GM21737 (cell line): ENCODE results near the gene NOS3.
A peak's percentile ranks its signal among the peaks of the same experiment; 100 is the strongest.

Source experiments
- ATAC-seq: cut with Tn5 transposase; IDR thresholded peaks from one replicate; pipeline ENCODE4 v1.9.1; 2021; ENCODE audit warnings: mild to moderate bottlenecking, moderate library complexity; ENCODE audit not compliant: unreplicated experiment

NOS3 gene

DNA sequence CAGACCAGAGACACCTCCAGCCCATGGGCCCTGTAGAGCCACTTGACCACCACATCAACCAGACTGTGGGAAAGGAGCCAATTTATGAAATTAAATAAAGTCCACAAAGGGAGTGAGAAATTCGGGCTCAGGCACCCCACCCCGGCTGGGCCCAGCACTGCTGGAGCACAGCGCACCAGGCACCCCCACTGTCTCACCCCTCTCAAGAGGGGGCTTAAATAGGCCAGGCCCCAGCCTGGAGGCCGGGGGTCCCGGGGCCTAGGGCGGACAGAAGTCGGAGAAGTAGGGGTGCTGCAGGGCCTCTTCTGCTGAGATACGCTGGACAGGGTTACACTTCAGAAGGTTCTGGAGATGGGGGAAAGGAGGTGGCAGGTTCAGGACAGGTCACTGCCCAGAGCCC is 62.9 kb downstream of the NOS3 start:
- no peak for ATAC-seq

DNA sequence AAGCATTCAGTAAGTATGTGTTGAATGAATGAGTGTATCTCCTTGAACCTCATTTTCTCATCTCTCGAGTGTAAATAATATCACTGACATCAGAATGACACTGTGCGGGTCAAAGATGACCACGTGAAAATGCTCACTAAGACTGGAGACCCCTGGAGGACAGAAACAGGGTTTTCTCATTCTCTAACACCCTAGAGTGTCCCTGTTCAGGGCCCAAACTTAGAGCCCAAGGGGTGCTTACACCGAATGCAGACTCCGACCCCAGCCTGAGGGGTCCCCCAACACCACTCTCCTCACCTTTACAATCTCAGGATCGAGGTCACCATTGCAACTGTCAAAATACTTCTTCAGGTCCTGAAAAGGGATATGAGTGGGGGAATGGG is 65.5 kb downstream of the NOS3 start:
- no peak for ATAC-seq

DNA sequence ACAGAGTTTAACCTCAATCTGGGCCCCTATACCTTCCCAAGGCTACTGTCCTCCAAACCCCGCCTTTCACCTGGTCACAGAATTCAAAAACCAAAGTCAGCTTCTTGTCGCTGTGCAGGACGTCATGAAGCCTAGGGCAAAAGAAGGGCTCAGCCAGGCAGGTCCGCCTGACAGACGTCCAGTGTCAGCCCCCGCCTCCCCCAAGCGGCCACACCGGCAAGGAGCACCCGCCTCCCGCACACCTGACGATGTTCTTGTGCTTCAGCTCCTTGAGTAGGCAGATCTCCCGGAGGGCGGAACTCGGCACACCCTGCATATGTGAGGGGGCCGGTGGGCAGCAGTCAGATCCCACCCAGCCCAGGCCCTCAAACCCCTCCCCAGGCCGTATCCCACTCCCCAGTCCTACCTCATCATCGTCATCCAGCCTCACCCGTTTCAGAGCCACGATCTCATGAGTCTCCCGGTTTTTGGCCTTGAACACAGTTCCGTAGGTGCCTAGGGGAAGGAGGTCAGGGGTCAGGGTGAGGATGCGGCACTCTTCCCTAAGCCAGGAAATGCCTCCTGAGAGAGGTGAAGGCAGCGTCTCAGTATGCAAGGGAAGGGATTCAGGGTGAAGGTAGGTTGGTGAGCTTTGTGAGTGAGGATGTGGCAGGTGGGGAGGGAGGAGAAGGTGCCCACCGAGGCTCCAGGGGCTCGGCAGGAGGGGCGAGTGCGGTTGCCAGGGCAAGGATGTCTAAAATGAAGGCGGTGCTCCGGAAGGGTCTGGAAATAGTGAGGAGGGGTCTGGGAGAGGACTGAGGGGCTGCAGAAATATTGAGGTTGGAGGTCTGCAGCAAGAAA is 66.1 kb downstream of the NOS3 start:
- no peak for ATAC-seq

DNA sequence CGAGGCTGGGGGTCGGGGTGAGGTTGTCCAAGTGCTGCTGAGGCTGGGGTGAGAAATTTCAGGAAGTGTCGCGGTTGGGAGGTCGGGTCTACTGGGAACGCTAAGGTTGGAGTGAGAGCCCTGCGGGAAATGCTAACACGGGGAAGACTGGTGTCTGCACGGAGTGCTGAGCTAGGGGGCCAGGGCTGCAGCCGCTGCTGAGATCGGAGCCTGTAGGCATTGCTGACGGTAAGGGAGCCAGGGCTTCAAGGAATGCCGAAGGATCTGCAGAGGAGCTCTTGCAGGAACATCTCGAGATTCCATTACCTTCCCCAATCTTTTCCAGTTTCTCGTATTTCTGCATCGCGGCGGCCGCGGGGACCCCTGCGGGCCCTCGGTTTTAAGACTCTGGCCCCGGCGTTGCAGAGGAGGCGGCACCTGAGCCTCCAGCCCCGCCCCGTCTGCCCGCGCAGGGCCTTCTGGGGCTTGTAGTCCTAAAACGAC is 66.7 kb downstream of the NOS3 start, which contains the start of gene CDK5:
CDK5 (minus strand) TSS at position 392 of the 483 bp plus-strand sequence; CDS start at position 343, 49 bp downstream.
- no peak for ATAC-seq

DNA sequence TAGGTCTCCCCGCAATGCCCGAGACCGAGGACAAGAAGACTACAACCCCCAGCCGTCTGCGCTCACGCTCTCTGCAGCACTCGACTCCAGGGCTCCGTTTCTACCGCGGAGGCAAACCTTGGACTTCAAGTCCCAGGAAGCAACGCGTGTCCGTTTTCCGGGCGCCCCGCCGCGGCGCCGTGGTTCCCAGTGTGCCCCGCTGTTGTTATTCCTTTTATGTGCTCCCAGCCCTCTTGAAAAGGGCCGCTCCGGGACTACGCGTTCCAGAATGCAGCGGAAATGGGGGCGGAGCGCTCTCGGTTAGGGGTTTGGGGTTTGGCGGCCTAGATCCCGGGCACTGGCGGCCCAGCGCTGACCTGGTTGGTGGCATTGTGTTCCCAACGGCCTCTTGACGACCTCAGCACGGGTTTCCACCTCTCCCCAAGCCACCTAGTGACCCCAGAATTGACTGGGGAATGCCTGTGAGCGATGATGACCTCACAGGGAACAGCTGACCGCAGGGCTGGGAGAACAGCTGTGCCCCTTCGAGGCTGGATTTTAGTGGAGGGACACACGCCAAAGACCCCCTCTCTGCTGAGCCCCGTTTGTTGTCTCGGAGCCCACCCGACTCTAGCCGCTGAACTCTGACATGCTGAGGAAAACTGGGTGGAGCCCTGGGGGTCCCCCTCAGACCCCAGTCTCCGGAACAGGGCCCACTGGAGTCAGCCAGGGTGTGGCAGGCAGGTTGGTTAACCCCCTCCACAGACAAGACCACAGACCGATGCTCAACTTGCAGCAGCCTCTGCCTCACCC is 67.4 kb downstream of the NOS3 start:
- ATAC-seq: peak; percentile 81

DNA sequence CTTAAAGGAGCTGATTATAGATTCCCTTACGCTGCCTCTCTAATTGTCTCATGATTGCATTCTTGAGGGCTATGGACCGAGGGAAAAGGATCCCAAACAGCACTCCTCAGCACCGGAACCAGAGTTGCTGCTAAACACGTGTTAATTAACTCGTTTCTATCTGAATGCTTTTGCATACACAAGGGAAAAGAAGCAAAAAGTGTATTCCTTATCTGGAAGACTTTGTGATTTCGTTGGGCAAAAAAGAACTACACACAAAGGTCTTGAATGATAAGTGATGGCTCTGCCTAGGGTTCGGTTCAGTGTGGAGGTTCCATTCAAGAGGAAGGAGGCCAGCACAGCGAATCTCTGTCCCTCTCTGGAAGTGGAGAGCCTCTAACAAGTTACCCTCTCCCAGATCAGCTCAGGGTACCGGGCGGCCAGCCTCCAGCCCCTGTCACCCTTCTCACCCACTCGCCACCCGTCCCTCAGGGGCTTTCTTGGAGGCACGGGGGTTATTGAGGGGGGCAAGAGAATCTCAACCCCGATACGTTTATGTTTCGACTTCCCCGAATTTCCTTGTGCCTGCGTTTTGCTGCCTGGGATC is 68.1 kb downstream of the NOS3 start:
- no peak for ATAC-seq

DNA sequence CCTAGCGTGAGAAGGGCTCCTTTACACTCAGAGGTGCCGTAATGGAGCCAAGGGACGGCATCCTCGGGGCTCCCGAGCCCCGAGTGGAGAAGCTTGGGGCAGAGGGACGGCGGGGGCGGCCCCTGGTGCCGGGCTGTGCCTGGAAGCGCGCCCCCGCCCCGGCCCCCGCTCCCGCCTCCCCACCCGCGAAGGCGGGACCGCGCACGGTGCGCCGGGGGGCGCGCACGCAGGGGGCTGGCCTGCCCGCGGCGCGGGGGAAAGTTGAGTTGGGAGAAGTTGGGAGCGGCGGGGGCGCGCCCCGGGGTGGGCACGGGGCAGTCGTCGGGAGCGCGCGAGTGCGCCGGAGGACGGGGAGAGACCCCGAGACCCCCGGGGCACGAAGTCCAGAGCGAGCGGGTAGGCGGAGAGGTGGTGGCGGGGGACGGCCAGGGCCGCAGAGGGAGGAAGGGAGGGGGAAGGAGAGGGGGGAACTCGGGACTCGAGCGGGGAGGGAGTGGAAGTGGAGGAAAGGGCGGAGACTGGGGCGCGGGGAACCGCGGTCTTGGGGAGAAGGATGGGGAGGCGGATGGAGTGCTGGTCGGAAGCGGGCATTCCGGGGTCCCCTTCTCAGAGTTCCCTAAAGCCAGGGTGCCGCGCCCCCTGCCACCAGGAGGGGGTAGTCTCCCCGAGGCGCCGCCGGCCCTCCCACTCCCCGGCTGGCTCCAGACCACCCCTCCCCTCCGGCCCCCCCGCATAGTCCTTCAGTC is 68.7 kb downstream of the NOS3 start, which contains the start of gene SLC4A2:
SLC4A2 (plus strand) TSS at position 223 of the 746 bp plus-strand sequence. CDS start 2,399 bp downstream, outside the sequence.
- peak; percentile 37 for ATAC-seq

DNA sequence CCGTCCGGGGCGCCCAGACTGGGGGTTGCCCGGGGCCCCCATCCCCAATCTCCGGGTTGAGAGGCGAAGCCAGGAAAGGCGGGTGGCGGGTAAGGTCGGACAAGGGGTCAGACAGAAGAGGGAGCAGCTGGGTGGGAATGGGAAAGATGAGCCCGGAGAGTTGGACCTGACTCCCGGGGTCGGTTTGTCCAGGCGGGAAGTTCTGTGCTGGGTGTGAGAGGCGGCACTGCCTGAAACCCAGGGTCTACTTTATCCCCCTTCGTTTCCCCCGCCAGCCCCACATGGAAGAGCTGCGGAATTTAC is 69.2 kb downstream of the NOS3 start:
- ATAC-seq: no peak

DNA sequence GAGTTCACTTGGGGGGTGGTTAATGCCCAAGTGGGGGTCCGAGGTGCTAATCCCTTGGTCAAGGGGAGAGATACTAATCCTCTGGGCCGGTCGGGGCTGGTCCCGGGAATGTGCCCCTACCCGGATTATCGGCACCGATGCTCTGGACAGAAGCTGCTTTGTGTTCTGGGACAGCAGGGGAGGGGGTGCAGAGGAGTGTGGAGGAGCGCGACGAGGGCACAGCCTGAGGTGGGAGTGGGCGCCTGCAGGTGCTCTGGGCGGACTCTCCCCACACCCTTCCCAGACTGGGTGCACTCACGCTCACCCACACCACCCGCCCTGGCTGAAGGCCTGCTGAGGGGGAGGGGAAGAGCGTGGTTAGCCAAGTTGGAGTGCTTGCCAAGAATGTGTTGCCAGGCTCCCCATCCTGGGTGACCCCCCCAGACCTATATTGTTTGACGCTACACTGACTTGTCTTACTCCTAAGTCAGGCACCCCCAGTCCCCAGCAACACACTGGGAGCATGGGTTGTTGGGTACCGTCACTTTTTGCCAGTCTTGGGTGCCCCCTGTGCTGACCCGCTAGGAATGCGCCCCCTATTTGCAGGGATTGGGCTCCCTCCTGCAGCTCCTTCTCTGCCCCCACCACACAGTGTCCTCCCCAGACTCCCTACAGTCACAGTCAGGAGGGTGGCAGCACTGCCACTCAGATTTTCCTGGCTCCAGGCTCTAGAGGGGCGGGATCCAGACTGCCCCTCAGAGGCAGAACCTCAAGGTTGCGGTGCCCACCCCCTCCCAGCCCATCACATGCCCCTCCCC is 69.8 kb downstream of the NOS3 start:
- no peak for ATAC-seq

DNA sequence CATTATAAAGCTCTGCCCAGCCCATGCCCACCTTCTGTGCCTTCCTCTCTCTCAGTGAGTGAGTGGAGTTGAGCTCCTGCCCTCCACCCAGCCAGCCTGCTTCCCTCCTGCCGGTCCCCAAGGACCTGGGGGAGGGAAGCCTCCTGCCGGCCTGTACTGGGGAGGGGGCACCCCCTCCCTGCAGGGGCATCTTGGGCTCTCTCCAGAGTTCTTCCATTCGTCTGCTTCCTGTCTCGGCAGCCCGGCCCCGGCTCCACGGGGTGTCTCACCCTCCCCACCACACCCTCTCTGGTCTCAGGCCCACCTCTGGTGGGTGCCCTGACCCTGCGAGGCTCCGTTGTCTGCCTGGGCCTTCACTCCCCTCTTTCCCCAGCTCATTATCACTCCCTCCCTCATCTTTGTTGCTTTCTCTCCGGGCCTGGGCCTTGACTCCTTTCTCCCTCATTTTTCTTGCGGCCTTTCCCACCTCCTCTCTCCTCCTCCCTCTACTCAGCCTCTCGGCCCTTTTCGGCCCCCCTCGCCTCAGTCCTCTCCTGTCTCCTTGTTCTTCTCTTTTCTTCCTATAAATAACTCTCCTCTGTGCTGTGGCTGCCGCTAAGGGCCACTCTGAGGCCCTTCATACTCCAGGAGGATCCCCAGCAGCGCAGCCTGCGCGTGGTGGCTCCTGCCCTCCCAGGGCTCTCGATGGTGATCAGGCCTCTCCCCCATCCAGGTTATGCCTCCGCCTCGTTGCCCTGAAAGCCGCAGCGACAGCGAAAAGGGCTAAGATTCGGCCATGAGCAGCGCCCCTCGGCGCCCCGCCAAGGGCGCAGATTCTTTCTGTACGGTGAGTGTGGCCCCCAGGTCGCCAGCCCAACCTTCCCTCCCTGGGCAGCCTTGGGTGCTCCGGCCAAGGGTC is 70.6 kb downstream of the NOS3 start:
- no peak for ATAC-seq

DNA sequence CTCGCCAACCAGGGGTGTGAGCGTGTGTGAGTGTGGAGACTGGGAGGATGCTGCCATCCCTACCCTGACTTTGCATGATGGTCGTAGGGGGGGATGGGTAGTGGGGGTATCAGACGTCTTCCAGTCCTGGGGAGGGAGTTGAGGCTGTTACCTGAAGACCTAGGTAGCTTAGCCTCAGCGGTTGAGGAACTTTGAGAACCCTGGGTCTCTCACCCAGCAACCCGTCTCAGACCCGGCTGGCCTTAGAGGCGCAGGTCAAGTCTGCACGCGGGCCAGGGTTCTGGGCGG is 71.2 kb downstream of the NOS3 start:
- no peak for ATAC-seq

DNA sequence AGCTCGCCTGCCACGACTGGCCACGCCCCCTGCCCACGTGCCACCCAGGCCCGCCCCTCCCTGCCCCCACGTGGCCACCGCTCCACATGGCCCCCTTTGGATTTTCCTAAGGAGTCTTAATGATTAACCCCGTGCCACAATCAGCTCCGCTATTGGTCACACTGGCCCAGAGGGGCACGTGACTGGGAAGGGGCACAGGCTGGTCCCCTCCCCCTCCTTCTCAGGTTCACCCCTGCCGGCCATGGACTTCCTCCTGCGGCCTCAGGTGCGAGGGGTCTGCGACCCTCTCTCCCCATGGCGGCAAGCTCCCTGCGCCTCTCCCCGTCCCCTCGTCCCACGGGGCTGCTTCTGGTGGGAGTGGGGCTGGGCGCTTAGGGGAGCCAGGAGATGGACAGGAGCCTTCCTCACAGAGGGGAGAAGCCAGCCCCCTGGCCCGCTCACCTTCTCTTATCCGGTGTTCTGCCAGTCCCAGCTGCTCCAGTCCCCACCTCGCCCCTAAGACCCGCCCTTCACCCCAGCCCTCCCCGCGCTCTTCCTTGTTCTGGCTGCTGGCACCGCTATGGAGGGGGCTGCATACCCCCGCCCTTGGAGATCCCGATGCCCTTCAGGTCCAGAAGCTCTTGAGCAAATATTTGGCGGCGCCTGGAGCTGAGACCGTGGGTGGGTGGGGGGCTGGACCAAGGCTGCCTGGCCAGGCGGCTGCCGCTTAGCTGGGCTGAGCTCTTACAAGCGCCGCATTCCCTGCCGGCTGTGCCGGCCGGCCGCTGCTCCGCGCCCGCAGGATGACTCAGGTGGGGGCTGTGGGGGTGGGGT is 71.8 kb downstream of the NOS3 start:
- ATAC-seq: no peak

DNA sequence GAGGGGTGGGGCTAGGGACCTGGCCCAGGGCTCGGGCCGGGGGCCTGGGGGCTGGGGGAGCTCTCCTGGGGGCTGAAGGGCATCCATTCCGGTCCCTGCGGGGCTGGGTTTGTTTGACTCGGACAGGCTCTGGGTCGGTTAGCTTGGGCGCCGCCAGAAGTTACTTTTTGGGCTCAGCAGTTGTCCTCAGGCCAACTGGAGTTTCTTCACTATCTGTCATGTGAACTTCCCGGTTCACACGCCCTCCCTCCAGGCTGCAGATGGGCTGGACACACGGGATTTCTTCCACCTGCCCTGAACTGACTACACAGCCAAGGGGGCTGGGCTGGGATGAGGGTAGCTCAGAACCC is 72.4 kb downstream of the NOS3 start:
- ATAC-seq: no peak
